Activated naive CD4-positive, alpha-beta T cell treated with Interleukin-2 at 50 U/mL for 16 hours (primary cell): ENCODE data around the gene ZFP1.

Experiments used
- DNase-seq: peaks from one replicate; pipeline ENCODE4 v3.0.0-alpha.2; 2020

Gene ZFP1

DNA sequence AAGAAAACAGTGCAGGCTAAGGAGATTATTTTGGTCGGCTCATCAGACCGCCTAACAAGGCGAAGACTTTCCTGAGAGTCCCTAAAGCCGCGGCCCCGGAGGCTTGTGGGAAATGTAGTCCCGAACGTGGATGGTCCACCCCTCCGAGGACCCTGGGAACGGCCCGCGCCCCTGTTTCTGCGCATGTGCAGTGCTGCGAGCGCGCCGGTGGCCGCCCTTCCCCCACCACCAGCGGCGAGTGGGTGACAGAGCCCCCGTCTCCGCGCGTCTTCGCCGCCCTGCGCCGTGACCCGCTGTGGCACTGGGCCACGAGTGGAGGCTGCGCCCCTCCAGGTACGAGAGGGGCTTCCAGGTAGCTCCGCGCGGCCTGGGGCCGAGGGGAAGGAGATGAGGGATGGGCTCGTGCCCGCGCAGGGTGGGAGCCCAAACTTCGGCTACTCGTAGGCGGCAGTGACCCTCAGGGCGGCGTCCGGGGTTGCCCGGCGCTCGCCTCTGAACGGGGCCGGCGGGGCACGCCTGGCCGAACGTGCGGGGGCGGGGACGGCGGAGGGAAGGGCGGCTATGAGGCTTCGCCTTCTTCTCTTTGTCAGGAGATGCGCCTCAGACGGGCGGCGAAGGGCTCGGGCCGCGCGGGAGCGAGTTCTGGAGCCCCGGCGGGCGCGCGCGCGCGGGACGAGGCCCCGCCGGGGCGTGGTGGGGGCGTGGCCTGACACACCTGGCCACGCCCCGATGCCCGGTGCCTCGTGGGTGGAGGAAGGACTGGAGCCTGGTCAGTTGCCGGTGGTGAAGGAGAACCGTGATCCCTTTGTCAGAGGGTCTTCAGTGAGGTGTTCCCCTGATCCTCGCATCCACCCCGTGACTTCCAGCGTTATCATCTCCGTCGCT, at the start of gene ZFP1:
ZFP1 (plus strand) TSS at position 214 of the 885 bp plus-strand sequence. CDS start 4,428 bp downstream, outside the sequence.
- DNase-seq: peak; percentile 93

- DNase-seq: no peak
Observed at GRCh38 chr16:75099075-75099667, 49.2 kb upstream of the ZFP1 start.

GRCh38 chr16:75099738-75100602, 48.4 kb upstream of the ZFP1 start:
- DNase-seq: peak; percentile 51

DNA sequence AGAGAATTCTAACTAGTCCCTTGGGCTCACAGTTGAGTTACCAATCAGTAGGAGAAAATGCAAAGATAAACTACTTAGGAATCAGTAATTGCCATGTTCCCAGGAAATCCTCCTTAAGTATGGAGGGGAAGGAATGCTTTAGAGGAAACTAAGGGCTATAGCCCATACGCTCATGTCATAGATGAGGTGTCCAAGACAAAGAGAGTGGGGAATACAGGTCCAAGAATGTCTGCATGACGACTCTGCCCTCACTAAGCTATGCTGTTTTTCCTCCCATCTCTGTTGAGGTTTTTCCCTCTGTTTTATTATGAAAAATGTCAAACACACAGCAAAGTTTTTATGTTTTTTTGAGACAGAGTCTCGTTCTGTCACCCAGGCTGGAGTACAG, 47.7 kb upstream of the ZFP1 start:
- DNase-seq: no peak

- DNase-seq: no peak
Observed at GRCh38 chr16:75101635-75102034, 46.7 kb upstream of the ZFP1 start.

DNA sequence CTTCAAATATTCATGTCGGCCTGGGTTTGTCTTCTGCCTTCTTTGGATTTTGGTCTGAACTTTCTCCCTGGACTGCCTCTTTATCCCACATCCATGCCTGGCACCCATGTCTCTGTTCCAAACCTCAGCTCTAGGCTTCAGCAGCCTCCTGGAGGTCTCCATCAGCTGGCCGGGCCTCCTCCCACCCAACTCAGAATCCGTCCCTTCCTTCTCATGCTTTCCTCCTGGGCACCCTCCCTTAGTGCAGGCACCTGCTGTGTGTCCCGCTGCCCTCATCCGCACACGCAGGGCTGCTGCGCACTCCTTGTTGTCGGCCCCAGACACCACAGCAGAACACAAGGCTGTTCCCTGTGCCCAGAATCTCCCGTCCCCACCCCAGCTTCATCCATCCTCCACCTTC, 45.7 kb upstream of the ZFP1 start:
- DNase-seq: no peak

DNA sequence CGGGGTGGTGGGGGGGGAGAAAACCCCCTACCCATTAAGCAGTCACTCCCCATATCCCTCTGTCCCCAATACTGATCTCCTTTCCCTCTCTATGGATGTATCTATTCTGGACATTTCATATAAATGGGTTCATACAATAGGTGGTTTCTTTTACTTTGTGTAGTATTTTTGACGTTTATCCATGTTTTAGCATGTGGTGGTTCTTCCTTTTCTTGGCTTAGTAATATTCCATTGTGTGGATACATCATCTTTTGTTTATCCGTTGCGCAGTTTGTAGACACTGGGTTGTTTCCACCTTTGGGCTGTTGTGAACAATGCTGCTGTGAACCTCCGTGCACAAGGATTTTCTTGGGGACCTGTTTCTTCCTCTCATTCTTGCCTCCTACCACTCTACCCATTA, 44.3 kb upstream of the ZFP1 start:
- no peak for DNase-seq

DNA sequence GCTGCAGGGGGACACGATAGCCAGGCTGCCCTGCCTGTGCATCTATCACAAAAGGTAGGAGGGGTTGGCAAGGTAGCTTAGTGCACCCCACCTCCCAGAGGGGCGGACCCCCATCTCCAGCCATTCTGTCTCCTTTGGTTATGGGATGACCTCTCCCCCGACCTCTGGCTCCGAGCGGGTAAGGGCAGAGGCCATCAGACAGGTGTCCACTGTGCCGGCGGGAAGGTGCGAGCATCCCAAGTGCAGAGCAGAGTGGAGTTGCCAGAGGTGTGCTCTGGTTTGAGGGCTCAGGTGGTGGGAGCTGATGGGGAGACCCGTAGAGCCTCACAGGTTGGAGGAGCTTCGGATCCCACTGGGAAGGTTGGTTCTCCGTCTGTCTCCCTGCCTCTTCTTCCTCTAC, 43.5 kb upstream of the ZFP1 start:
- DNase-seq: no peak

- no peak for DNase-seq
Observed at GRCh38 chr16:75105306-75106061, 42.8 kb upstream of the ZFP1 start.

DNA sequence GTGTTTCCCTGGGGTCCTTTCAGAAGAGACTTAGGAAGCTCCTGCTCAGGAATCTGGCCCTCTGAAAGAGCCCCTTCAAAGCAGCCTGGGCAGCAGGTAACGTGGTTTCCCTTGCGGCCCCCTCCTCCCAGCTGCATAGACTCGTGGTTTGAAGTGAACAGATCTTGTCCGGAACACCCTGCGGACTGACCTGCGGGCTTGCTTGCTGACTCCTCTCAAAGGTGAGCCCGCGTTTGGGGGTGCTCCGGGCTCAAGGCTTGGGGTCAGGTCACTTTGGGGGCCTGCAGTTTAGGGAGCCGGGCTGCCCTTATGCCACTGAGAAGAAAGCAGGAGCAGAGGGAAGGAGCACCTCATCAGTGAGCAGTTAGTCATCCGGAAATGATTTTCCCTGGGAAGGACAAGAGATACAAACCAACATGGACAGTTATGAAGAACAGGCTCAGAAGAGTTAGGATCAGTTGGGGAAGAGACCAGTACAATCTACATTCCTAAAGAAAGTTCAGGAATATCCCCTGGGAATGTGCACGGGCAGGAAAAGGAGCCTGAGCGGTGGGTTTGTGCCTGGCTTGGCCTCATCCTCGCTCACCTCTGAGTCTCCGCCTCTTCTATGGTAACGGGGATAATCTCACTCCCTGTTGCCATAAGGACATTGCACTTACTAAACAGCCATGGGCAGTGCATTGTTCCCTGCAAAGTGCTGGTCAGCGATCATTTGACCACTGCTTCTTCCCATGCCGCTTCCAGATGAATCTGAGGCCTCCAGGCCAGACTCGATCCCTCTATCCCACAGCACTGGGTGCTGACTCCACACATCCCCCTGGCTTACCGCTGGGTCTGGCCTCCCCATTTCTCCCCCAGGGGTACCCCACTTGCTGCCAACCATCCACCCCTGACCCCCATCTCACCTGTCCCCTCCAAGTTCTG, 41.7 kb upstream of the ZFP1 start:
- DNase-seq: no peak

DNA sequence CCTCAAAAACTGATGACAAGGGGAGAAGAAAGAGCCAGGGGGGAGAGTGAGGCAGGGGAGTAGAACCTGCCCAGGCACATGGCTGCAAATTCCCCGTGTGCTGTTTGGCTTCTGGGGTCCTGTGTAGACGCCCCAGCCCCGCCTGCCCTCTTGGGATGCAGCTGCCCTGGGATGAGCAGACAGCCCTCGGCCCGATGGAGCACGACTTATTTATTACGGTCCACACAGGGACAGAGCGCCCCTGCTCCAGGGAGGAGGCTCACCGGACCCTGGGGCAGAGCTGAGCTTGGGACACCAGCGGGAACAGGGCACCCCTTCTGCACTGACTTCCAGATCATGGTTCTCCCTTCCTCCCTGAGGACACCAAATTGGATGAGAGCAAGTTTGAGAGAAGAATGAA, 40.8 kb upstream of the ZFP1 start:
- no peak for DNase-seq

- peak; percentile 86 for DNase-seq
Observed at GRCh38 chr16:75108792-75109731, 39.3 kb upstream of the ZFP1 start.

- DNase-seq: no peak
Observed at GRCh38 chr16:75109732-75110243, 38.5 kb upstream of the ZFP1 start.

- DNase-seq: peak; percentile 84
Observed at GRCh38 chr16:75110637-75111513, 37.4 kb upstream of the ZFP1 start.

- no peak for DNase-seq
Observed at GRCh38 chr16:75111514-75111940, 36.8 kb upstream of the ZFP1 start.

GRCh38 chr16:75111961-75112733, 36.2 kb upstream of the ZFP1 start:
- no peak for DNase-seq

- DNase-seq: no peak
Observed at GRCh38 chr16:75112734-75113491, 35.4 kb upstream of the ZFP1 start.
